ENCODE data around the gene PDE3A. TPM values are rescaled to one million over a fixed set of nuclear protein-coding genes. Genes with fewer than 3 reads are reported as not detected.
"Not testable (repeated sequence)": the region's sequence is repeated elsewhere in the genome, so short reads cannot be mapped to it uniquely, and the experiment has no call there.

Gene PDE3A
- total RNA-seq, 1 donor from 2014 or later: 8.0 TPM

DNA sequence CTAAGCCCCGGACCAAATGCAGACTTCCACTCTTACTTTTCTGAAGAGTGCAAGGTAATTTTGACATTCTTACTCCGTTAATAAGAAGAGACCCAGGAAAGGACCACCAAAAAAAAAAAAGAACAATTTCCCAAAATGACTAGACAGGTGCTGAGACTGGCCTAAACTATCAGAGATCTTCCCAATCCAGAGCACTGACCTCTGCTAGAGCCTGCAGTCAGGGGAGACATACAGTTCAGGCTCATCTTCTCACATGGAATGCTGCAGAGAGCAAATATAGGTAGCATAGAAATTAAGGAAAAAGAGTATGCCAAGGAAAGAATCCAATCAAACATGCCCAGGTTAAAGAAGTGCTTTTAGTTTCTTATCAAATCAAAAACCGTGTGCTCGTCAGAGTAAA, 177.9 kb downstream of the PDE3A start:
- DNase-seq (ENCODE audit: low spot score): no peak

DNA sequence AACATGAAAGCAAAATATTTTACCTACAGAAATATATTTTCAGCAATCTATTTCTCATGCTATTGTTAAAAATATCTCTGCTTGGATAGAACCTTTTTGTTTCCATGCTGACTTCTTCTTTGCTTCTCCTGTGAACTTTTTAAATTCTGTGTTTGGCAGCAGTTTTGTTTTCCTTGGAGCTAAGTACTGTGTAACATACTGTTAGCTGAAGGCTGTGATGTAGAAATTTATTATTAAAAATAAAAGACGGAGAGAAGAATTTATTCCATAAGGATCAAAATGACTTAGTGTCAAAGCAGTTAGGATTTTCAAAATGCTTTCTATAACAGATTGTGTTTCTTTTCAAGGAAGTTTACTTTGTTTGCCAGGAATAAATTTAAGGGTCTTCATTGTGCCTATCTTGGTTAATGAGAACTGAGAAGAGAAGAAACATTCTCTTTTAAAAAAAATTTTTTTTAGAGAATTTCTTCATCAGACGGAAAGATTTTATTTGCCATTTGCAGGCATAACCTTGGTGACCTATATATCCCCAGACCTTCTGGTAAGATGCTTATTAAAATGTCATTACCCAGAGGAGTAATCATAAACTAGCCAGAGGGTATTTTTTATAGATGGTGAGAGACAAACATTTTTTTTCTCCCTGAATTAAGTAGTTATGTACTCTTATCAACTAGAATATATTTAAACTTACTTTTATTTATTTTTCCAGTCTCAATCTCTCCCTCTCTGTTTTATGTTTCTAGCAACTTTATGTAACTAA, 179.7 kb downstream of the PDE3A start:
- DNase-seq (ENCODE audit: low spot score): no peak

DNA sequence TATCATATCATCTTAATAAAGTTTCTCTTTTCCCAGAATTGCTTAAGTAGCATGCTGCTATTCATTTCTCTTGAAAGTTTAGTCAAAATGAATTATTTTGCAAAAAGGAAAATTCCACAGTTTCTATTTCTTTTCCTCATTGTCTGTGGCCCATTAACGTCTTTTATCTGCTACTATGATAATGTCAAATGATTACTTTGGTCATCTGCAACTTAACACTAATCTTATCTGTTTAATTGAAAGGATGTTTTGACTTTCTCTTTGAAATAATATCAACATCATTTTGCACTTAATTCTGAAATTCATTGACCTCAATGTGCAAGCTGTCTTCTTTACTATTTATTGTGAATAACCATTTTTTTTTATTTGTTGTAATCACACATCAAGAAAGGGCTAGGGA, 180.3 kb downstream of the PDE3A start:
- no peak for DNase-seq (ENCODE audit: low spot score)

DNA sequence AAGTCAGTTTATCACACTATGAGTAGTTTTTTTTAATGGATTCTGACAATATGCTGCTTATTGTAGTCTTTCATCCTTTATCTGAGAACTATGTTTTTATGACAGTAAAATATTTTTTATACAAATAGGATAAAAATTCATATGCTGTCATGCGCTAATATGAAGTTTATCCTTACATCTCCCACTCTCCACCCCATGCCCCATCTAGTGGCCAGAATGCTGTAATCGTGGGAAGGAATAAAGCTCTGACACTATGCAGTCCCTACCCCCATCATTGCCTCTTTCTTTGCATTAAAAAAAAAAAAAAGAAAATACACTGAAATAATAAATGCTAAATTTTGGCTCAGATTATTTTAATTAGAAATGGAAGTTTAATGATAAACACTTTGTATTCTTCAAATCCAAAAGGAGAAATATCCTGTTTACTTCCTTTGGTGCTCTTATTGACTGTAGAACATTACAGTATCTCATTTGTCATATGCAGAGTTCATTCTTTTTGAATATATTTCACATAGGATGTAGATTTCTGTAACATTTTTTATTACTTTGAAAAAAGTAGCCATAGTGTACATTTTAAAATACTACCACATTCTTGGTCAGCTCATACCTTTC, 180.9 kb downstream of the PDE3A start:
- DNase-seq (ENCODE audit: low spot score): no peak

DNA sequence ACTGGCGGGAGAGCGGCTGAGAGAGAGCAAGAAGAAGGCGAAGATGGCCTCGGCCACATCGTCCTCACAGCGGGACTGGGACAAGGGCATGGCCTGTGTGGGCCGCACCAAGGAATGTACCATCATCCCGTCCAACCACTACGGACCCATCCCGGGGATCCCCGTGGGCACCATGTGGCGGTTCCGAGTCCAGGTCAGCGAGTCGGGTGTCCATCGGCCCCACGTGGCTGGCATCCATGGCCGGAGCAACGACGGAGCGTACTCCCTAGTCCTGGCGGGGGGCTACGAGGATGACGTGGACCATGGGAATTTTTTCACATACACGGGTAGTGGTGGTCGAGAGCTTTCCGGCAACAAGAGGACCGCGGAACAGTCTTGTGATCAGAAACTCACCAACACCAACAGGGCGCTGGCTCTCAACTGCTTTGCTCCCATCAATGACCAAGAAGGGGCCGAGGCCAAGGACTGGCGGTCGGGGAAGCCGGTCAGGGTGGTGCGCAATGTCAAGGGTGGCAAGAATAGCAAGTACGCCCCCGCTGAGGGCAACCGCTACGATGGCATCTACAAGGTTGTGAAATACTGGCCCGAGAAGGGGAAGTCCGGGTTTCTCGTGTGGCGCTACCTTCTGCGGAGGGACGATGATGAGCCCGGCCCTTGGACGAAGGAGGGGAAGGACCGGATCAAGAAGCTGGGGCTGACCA, 183.6 kb downstream of the PDE3A start:
- peak; percentile 57 for DNase-seq (ENCODE audit: low spot score)

DNA sequence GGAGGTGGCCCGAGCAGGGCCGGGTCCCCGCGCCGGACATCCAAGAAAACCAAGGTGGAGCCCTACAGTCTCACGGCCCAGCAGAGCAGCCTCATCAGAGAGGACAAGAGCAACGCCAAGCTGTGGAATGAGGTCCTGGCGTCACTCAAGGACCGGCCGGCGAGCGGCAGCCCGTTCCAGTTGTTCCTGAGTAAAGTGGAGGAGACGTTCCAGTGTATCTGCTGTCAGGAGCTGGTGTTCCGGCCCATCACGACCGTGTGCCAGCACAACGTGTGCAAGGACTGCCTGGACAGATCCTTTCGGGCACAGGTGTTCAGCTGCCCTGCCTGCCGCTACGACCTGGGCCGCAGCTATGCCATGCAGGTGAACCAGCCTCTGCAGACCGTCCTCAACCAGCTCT, 184.2 kb downstream of the PDE3A start:
- DNase-seq (ENCODE audit: low spot score): not testable (repeated sequence)

DNA sequence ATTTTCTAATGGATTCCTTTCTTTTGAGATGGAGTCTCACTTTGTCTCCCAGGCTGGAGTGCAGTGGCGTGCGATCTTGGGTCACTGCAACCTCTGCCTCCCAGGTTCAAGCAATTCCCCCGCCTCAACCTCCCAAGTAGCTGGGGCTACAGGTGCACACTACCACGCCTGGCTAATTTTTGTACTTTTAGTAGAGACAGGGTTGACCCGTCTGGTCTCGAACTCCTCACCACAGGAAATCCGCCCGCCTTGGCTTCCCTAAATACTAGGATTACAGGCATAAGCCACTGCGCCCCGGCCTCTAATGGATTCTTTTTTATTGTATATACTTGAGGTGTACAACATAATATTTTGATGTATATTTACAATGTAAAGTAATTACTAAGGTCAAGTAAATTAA, 186.7 kb downstream of the PDE3A start:
- no peak for DNase-seq (ENCODE audit: low spot score)

DNA sequence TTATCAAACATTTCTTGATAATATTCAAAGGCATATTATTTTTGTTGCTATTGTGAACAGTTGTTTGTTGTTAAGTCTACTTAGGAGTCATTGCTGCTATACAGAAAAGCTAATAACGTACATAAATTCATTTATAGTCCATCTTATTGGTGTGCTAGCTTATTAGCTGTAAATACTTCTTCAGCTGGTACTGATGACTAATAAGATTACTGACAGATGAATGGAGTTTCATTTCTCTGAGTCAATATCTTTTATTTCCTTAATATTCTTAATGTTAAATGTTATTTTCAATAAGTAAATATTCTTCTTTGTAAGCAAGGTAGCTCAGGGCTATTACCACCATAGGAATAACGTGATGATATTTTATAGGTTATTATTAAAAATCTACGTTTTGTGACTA, 187.4 kb downstream of the PDE3A start:
- no peak for DNase-seq (ENCODE audit: low spot score)

DNA sequence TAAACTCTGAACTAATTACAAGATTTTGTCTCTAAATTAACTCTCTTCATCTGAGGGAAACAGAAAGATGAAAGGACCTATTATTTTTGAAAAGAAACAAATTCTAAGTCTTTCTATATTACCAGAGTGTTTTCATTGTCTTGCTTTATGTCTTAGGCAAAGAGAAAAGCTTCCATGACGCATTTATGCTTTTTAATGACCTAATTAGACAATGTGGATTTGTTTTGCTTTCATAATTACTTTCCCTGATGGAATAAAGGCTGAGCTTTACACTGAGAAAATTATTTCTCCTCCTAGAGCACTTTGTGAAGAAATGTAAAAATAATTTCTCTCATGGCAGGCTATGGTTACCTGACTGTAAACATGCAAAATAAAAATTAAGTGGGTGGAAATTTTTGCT, 188.8 kb downstream of the PDE3A start:
- DNase-seq (ENCODE audit: low spot score): no peak

DNA sequence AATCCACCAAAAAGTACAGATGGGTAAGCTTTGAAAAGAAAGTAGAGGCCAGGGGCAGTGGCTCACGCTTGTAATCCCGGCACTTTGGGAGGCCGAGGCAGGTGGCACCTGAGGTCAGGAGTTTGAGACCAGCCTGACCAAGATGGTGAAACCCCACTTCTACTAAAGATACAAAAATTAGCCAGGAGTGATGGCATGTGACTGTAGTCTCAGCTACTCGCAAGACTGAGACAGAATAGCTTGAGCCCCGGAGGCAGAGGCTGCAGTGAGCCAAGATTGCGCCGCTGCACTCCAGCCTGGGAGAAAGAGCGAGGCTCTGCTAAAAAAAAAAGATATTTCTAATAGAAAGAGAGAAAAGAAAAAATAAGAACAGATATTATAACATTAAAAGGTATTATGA, 192.6 kb downstream of the PDE3A start:
- DNase-seq (ENCODE audit: low spot score): no peak

DNA sequence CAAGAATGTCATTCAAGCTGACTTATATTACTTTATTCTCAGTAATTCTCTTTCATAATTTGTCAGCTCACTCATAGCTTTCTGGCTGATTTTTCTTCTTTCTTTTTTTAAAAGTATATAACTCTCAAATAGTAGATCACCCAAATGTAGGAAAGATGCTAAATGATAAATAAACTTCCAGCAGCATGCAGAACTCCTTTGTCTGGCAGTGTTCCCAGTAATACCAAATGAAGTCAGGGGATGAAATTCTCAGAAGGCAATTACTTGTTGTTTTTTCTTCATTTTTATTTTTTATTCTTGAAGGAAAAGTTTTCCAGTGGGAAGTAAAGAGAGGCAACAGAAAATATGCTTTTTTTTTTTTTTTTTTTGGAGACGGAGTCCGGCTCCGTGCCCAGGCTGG, 193.5 kb downstream of the PDE3A start:
- DNase-seq (ENCODE audit: low spot score): no peak

DNA sequence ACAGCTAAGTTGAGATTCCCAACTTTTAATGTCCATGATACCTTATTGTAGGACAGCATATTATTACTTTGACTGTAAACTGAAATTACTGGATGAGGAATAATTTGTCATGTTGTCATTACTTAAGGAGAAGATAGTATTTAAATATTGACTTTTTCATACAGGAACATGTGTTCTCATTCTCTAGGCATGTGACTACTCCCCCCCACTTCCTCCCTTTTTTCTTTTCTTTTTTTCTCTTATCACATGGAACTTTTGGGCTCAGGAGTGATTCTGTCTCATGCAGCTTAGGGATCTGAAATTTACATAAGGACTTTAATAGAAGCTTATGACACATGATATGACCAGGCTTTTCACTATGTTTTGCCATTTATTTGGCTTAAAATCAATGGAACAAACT, 199.1 kb downstream of the PDE3A start:
- no peak for DNase-seq (ENCODE audit: low spot score)

DNA sequence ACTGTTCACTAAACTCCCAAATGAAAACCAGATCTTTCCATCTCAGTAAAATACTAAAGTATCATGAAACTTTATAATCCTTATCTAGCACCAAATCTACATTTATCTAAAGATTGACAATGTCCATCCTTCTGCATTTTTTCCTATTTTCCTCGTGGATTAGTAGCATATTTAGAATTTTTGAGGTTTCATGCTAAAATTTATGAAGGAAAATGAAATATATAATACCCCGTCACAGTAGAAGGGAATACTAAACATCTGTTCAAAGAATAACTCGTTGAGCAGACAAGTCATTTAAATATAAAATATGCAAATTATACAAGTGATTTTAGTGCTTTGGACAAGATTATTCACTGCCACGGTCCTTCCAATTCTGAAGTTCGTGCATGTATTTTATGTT, 204.1 kb downstream of the PDE3A start:
- no peak for DNase-seq (ENCODE audit: low spot score)

DNA sequence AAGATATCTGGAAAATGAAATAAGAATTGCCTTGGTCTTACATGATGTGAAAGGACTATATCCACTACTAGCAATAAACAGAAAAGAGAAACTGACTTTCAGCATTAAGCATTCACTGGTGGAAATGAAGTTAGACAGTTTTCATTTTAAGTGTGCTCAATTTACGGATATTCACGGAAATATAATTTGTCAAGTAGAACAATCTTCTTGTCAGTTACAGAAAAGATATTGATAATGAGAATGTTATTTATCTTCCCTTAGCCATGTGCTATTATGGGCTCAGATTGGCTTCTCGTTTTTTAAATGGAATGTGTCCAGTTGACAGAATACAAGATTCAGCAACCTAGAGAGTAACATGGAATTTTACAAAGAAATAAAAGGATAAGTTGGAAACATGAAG, 208.2 kb downstream of the PDE3A start:
- DNase-seq (ENCODE audit: low spot score): no peak

DNA sequence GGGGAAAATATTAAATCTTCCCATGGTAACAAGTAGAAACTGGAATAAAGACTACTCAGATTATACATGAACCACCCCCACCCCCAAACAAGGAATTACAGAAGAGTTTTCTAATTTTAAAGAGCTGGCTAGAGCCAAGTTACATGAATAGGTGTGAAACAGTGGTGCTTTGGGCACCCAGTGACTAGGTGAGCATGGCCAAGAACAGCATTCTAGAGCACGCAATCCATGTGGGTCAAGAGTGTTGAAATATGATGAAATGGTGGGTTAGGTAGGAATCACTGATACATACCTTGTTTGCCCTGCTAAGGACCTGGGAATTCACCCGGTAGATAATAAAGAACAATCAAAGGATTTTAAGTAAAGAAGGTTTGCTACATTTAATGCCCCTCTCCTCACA, 208.7 kb downstream of the PDE3A start:
- DNase-seq (ENCODE audit: low spot score): no peak

DNA sequence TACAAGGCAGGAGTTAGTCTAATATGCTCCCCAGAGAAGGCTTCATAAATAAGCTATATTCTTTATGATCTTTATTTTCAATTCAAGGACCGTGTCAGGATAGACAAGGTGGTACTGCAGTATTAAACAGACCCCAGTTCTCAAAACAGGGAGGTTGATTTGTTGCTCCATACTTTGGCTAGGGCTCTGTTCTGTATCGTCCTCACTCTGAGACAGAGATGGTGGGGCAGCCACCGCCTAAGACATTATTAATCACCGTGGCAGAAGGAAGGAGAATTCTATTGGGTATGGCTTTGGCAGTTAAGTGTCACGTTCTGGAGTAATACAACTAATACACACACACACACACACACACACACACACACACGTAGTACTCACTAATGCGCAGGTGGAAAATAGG, 209.8 kb downstream of the PDE3A start:
- DNase-seq (ENCODE audit: low spot score): no peak

DNA sequence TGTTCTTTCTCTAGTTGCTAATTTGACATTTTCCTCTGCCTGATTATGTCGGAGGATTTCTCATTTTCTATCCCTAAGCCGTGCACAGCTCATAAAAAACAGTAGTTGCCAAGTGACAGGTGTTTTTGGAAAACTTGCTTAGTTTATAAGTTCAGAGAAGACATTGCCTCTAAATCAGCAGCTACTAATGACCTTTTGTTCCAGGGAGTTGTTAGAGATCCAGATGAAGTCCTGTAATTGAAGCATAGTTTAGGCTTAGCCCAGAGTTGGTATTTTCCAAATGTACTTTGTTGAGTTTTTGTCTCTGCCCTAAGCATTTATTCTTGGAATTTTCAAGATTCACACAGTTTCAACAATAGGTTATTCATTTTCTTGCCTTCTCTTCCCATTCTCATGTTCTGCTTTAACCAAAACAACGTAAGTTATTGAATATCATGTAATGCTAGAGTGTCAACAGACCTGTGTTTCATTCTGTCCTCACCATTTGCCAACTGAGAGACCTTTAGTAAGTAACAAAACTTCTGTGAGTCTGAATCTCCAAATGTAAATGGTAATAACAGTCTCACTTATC, 216.8 kb downstream of the PDE3A start:
- DNase-seq (ENCODE audit: low spot score): no peak

DNA sequence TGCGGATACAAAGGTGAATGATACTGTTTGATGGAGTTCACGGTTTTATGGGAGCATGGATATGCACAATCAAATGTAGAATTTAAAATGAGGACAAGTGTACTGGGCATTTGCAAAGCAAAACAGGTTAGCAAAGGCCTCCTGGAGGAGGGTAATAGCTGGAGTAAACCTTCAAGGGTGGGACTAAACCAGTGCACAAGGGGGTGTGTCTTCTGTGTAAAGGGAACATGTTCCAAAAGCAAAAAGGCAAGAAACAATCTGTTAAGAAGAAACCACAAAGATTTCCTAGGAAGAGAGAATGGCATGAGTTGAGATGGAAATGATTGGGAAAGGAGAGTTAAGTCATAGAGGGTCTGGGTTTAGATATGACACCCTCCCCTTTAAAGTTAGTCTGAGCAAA, 217.6 kb downstream of the PDE3A start:
- no peak for DNase-seq (ENCODE audit: low spot score)

DNA sequence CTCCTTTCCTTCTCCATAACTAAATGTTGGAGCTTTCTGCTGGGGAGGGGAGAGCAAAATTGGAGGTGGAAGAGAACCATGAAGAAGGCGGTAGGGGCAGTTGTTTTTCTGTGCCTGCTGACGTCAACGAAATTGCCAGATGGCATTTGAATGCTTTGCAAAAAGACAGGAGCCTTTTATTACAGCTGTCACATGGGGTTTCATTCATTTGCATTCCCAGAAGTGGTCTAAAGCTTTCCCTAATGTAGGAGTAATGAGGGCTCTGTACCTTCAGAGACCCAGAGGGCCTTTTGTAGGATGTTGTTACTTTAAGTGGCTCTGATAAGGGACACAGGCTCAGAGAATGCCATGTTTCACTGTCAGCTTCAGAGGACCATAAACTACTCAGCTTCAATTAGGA, 219.7 kb downstream of the PDE3A start:
- DNase-seq (ENCODE audit: low spot score): no peak

DNA sequence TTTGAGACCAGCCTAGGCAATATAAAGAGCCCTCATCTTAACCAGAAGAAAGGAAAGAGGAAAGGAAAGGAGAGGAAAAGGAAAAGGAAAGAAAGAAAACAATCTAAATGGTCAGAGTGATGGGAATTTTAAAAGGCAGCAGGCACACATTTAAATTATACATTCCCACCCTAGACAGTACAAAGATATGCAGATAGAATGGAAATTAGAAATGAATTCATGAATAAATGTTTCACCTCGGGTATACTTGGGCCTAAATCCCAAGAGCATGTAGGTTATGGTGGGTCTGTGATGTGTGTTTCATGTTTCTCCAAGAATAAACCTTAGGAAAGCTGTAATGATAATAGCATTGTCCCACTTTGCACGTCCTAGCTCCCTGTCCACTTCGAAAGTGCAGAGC, 222.2 kb downstream of the PDE3A start:
- no peak for DNase-seq (ENCODE audit: low spot score)

DNA sequence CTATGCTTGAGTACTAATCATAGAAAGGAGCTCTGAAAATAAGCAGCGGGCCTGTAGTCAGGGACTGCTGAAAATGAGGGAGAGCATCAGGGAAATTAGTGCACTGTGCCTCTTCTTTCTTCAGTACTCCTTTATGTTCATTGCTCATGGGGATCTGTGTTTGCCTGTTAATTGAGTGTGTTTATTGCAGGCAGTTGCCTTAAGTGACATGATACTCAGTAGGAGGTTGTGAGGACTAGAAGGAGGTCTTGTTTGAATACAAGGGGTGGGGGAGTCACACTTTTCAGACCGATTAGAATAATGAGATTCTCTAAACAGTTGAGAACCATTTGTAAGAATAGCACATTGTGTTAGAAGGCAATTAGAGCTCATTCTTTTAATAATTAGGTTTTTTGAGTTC, 224.2 kb downstream of the PDE3A start:
- no peak for DNase-seq (ENCODE audit: low spot score)

DNA sequence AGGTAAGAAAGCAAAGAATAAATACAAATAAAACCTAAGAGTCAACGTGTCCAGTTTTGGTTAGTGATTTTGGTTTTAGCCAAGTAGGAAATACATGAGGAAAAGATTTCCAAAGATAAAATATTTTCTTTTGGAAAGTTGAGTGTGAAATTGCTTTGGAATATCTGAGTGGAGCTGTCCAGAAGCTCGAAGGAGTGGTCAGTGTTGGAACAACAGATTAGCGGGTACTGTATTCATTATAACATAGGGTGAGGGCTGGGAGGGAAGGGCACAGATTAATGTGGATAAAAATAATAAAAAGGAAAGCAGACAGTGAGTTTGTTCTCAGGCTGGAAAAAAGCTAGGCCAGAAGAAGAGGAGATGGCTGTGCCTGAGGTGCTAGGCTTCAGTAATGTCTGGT, 225.3 kb downstream of the PDE3A start:
- no peak for DNase-seq (ENCODE audit: low spot score)
